Esophagus muscularis mucosa (tissue), 3 donors: Measurements from ENCODE around the gene ANGPTL4.

ENCODE experiments used
- CTCF ChIP-seq, 3 experiments: fragments of 200-600 bp in 2 of 3; fragments of 450-650 bp in 1 of 3; sonication (generic) in 2 of 3; IDR thresholded peaks; one replicate each; pipeline ENCODE4 v1.5.1; 2017 to 2019; ENCODE audit warnings: antibody characterized with exemption in 3 of 3, mild to moderate bottlenecking in 2 of 3, moderate library complexity in 1 of 3
- POLR2AphosphoS5 ChIP-seq, 2 donors: sonication (generic); formaldehyde crosslinking; IDR thresholded peaks; one replicate each; pipeline ENCODE4 v1.6.1; 2017; ENCODE audit warnings: antibody characterized with exemption in 2 of 2

GRCh38 chr19:8377598-8377997 lies 13.6 kb downstream of the ANGPTL4 start:
- no peak for TF ChIP-seq CTCF (IDR thresholded peaks at IDR 0.05)
- no peak for TF ChIP-seq POLR2AphosphoS5 (IDR thresholded peaks at IDR 0.05)
